GM18507 (cell line): ENCODE data around the gene RSPH9.
"Not testable (repeated sequence)": the region's sequence is repeated elsewhere in the genome, so short reads cannot be mapped to it uniquely, and the experiment has no call there.

ENCODE experiments used
- DNase-seq: peaks from one replicate; pipeline ENCODE4 v3.0.0; 2011; ENCODE audit warnings: low read depth; ENCODE audit not compliant: insufficient read length; ENCODE audit errors: extremely low spot score
- FAIRE-seq: peaks from 2 replicates; lab custom pipeline; 2011; peaks lifted over from hg19 to GRCh38; lab: Jason Lieb, UNC

The RSPH9 gene

DNA sequence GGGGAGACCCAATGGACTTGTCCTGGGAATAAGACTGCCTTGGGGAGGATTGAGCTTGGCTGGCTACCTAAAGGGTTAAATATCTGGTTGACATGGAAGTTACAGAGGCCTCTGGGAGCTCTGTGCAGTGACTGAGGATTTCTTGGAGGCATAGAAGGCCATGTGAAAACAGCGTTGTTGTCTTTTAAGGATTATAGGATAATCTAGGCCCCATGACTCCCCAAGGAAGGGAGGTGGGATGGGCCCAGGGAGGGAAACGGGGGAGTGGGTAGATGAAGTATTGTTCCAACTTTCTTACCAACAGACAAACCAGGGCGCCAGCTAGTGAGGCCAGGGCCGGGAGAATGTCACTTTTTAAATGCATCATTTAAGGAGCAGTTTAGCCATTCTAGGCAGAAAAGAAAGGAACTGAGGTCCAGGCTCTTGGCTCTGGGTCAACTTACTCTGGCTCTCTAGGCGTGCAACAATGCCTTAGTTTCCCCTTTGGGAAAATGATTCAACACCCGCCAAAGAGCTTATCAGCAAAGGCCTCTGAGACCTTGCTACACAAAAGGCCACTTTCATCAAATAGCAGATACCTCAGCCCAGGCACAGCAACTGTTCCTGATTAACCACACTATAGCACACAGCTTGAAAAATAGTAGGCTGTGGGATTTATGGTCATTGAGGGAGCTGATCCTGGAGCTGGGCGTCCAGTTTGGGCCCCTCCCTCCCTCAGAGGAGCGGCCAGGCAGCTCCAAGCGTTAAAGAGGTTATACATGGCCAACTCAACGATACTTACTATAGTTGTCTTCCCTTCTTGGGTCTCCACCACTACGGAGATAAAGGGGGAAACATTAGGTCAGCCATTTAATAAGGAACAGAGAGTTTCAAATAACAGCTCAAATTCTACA lies 35.7 kb downstream of the RSPH9 start:
- DNase-seq (no peak), FAIRE-seq (no peak)

DNA sequence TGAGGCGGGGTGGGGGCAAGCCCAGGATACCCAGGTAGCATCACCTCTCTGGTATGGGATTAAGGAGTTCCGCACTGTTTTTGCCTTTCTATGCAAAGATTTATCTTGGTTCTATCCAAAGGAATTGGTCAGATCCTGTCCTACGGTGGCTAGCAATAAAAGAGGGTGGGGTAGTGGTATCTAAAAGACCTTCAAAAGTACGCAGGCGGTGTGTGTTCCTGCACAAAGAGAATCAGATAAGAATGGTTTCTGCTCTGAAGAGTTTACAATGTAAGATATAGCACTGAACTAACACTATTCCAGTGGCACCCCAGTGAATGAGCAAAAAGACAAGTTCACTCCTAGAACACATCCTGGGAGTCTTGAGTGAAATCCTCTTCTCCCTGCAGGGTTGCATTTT lies 36.5 kb downstream of the RSPH9 start:
- DNase-seq (no peak), FAIRE-seq (no peak)

GRCh38 chr6:43682724-43683429 lies 38.0 kb downstream of the RSPH9 start:
- FAIRE-seq (no peak), DNase-seq (no peak)

GRCh38 chr6:43683708-43684455 lies 39.0 kb downstream of the RSPH9 start:
- FAIRE-seq (no peak), DNase-seq (no peak)

DNA sequence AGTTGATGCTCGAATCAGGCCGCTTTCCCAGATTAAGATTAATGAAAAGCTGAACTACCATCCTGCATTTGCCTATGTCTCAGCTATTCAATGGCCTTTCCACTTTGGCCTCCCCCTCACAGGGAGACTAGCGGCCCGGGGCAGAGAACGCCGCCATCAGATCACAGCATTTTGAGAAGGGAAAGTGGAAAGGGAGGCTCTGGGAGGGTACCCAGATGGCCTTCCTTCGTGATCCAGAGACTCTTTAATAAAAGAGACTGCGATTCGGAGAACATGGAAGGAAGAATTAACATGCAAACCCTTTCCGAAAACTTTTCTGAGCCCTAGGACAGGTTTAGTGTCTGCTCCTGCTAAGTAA lies 42.2 kb downstream of the RSPH9 start:
- DNase-seq, result no peak
- FAIRE-seq, result no peak

- peak; percentile 85 for FAIRE-seq
- peak; percentile 78 for DNase-seq
Observed at GRCh38 chr6:43687437-43688347, 42.9 kb downstream of the RSPH9 start, which contains the start of gene MRPS18A. TSS of gene MRPS18A (minus strand) at chr6:43687791. CDS start at chr6:43687779, 12 bp downstream.

DNA sequence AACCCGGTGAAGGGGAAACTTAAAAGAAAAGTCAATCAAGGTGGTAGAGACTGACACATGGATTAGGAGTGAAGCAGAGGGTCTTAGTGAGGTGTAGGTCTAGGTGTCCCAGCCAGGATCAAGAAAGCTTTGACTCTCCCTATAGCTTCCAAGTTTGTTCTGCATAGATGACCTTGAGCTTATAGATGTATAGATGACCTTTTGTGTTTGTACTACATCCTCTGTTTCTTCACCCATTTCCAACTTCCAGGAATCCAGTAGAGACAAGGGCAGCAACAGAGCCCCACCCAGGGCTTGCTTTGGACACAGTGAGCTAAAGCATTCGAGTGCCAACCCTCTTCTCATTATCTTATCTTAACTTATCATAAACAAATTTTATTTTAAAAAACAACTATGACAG lies 44.6 kb downstream of the RSPH9 start:
- DNase-seq (no peak), FAIRE-seq (no peak)

GRCh38 chr6:43695215-43695966 lies 50.6 kb downstream of the RSPH9 start:
- DNase-seq (no peak), FAIRE-seq (no peak)

DNA sequence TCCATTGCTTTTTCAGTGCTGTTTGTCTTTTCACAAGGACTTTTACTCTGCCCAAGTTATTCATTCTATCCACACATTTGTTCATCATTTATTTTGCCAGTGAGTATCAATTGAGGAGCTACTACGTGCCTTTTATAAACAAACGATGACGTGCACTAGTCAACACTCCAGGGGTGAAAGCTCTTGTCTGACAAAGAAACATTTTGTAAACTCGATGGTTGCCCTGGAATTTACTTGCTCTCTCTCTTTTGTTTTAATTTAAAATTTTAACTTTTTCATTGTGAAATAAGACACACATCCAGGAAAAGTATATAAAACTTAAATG lies 51.1 kb downstream of the RSPH9 start:
- DNase-seq (no peak), FAIRE-seq (no peak)

GRCh38 chr6:43697421-43697820 lies 52.6 kb downstream of the RSPH9 start:
- no peak for DNase-seq
- FAIRE-seq, result no peak

DNA sequence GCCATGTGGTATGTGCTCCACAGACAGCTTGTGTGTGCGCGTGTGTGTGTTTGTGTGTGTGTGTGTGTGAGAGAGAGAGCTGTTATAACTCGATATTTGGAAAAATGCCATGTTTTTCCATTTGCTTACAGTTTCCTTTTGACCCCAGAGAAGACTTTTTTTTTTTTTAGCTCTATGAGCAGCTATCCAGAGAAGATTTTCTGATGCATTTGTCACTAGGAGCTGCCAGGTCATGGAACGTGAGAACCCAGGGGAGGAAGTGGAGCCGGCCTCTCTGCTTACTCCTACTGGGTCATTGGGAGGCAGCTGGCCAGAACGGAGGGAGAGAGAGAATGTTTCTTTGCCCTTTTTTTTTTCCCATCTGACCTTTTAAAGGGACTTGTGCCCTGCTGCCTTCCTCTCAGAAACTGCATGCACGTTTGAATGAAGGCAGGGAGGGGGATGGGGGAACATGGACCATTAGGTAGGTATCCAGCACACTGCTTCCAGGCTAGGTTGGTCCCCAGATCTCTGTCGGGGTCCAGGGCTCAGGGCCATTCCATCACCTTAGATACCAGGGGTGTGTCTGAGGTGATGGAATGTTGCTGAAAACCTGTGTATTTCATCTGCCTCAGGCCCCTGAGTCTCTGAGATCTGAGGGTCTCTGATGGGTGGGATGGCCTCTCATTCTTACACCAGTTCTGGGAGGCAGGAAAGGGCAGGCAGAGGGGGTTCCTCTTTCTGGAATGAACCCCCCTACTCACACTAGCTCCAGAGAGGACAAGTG lies 53.9 kb downstream of the RSPH9 start:
- no peak for FAIRE-seq
- DNase-seq, result no peak

DNA sequence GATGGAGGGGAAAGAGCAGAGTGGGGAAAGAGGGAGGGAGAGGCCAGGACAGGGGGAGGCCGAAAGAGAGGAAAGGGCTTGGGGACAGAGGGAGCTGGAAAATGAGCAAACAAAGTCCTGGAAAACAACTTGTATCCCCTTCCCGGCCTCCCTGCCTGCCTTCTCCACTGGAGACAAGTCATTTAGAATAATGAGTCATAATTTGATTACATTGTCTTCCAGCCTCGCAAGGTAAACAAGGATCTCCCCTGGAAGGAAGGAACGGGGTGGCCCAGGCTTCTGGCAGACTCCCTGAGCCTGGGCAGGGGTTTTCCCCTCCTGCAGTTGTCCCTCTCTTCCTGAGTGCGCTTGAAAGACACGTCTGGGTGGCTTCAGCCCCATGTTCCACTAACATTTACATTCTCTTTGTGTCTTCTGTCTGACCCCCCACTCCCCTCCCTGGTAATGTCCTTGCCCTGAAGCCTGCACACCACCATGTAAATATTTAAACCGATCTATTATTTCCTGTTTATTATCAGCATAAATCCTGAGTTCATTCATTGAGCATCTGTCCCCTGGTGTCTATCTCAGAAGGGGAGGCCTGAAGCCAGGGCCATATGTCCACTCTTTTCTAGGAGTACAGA lies 54.8 kb downstream of the RSPH9 start:
- DNase-seq, result no peak
- no peak for FAIRE-seq

- not testable (repeated sequence) for FAIRE-seq, DNase-seq
Observed at GRCh38 chr6:43700939-43701560, 56.2 kb downstream of the RSPH9 start.

GRCh38 chr6:43702171-43702533 lies 57.3 kb downstream of the RSPH9 start:
- no peak for DNase-seq
- FAIRE-seq, result no peak

- DNase-seq, result no peak
- FAIRE-seq, result no peak
Observed at GRCh38 chr6:43702534-43703440, 58.0 kb downstream of the RSPH9 start.
